ENCODE results near the gene CACNA1C.

CACNA1C gene

GRCh38 chr12:2526371-2526770, 473.6 kb downstream of the CACNA1C start:
- no peak for DNase-seq (ENCODE audit: low read depth)

- no peak for DNase-seq (ENCODE audit: low read depth)
Observed at GRCh38 chr12:2528001-2528400, 475.2 kb downstream of the CACNA1C start.

GRCh38 chr12:2529807-2530206, 477.0 kb downstream of the CACNA1C start:
- DNase-seq (ENCODE audit: low read depth) = no peak

- DNase-seq (ENCODE audit: low read depth) = no peak
Observed at GRCh38 chr12:2531371-2531770, 478.6 kb downstream of the CACNA1C start.

GRCh38 chr12:2533036-2533435, 480.2 kb downstream of the CACNA1C start:
- DNase-seq (ENCODE audit: low read depth) = no peak

GRCh38 chr12:2535583-2536204, 482.9 kb downstream of the CACNA1C start:
- DNase-seq (ENCODE audit: low read depth) = no peak

GRCh38 chr12:2536724-2537123, 483.9 kb downstream of the CACNA1C start:
- no peak for DNase-seq (ENCODE audit: low read depth)

- no peak for DNase-seq (ENCODE audit: low read depth)
Observed at GRCh38 chr12:2537868-2538541, 485.2 kb downstream of the CACNA1C start.

GRCh38 chr12:2539938-2540337, 487.2 kb downstream of the CACNA1C start:
- DNase-seq (ENCODE audit: low read depth) = no peak

GRCh38 chr12:2540535-2540941, 487.8 kb downstream of the CACNA1C start:
- no peak for DNase-seq (ENCODE audit: low read depth)

GRCh38 chr12:2541631-2542204, 488.9 kb downstream of the CACNA1C start:
- no peak for DNase-seq (ENCODE audit: low read depth)

- DNase-seq (ENCODE audit: low read depth) = no peak
Observed at GRCh38 chr12:2543801-2544200, 491.0 kb downstream of the CACNA1C start.

GRCh38 chr12:2544230-2544629, 491.4 kb downstream of the CACNA1C start:
- no peak for DNase-seq (ENCODE audit: low read depth)

GRCh38 chr12:2547273-2548044, 494.7 kb downstream of the CACNA1C start:
- DNase-seq (ENCODE audit: low read depth) = no peak

GRCh38 chr12:2548081-2548480, 495.3 kb downstream of the CACNA1C start:
- DNase-seq (ENCODE audit: low read depth) = no peak

- no peak for DNase-seq (ENCODE audit: low read depth)
Observed at GRCh38 chr12:2550561-2551411, 498.0 kb downstream of the CACNA1C start.

GRCh38 chr12:2551412-2551900, 498.7 kb downstream of the CACNA1C start:
- no peak for DNase-seq (ENCODE audit: low read depth)

- no peak for DNase-seq (ENCODE audit: low read depth)
Observed at GRCh38 chr12:2552000-2552756, 499.4 kb downstream of the CACNA1C start.

- DNase-seq (ENCODE audit: low read depth) = no peak
Observed at GRCh38 chr12:2553388-2554126, 500.8 kb downstream of the CACNA1C start.

GRCh38 chr12:2555487-2556082, 502.8 kb downstream of the CACNA1C start:
- no peak for DNase-seq (ENCODE audit: low read depth)

Measured in activated gamma-delta T cell treated with anti-CD3 and anti-CD28 coated beads, Interleukin-2, amount 50 U/mL, for 16 hours (primary cell).